ENCODE results near the gene HOXC9.

Gene HOXC9

GRCh38 chr12:53970451-53970850, 29.5 kb upstream of the HOXC9 start:
- Histone ChIP-seq H3K27ac (replicated peaks) (no peak overlapping the region), H3K27me3 (ENCODE audit: insufficient read depth, poor library complexity, severe bottlenecking) (peaks cover 98% of the 10 kb centered on the region), H3K4me3 (replicated peaks; ENCODE audit: insufficient read depth, low read length) (no peak overlapping the region)
- DNase-seq (ENCODE audit: low read depth in 1 of 2, low spot score in 1 of 2), result no peak
- TF ChIP-seq POLR2AphosphoS5 (IDR thresholded peaks at IDR 0.05; ENCODE audit: low read depth) (no peak), CTCF (IDR thresholded peaks at IDR 0.05; ENCODE audit: insufficient read depth, low read length) (no peak)

GRCh38 chr12:53971129-53971528, 28.8 kb upstream of the HOXC9 start:
- Histone ChIP-seq H3K4me3 (replicated peaks; ENCODE audit: insufficient read depth, low read length) (no peak overlapping the region), H3K27me3 (ENCODE audit: insufficient read depth, poor library complexity, severe bottlenecking) (peaks cover 96% of the 10 kb centered on the region), H3K27ac (replicated peaks) (no peak overlapping the region)
- no peak for TF ChIP-seq GABPA (IDR thresholded peaks at IDR 0.05; ENCODE audit: low read depth)
- no peak for DNase-seq (ENCODE audit: low read depth in 1 of 2, low spot score in 1 of 2)

- no peak for TF ChIP-seq SPI1 (IDR thresholded peaks at IDR 0.05; ENCODE audit: borderline replicate concordance, low read depth)
- no peak for TF ChIP-seq REST (IDR thresholded peaks at IDR 0.05; ENCODE audit: insufficient replicate concordance, low read depth)
- TF ChIP-seq GABPA (IDR thresholded peaks at IDR 0.05; ENCODE audit: low read depth), result no peak
- no peak for TF ChIP-seq CTCF (IDR thresholded peaks at IDR 0.05; ENCODE audit: insufficient read depth, low read length)
- TF ChIP-seq POLR2AphosphoS5 (IDR thresholded peaks at IDR 0.05; ENCODE audit: low read depth), result no peak
- DNase-seq (ENCODE audit: low read depth in 1 of 2, low spot score in 1 of 2), result no peak
- Histone ChIP-seq H3K27me3 (ENCODE audit: insufficient read depth, poor library complexity, severe bottlenecking) (peaks cover 94% of the 10 kb centered on the region), H3K4me3 (replicated peaks; ENCODE audit: insufficient read depth, low read length) (no peak overlapping the region), H3K27ac (replicated peaks) (no peak overlapping the region)
Observed at GRCh38 chr12:53971686-53972085, 28.3 kb upstream of the HOXC9 start.

- no peak for DNase-seq (ENCODE audit: low read depth in 1 of 2, low spot score in 1 of 2)
- Histone ChIP-seq H3K27me3 (ENCODE audit: insufficient read depth, poor library complexity, severe bottlenecking) (peaks cover 92% of the 10 kb centered on the region), H3K4me3 (replicated peaks; ENCODE audit: insufficient read depth, low read length) (no peak overlapping the region), H3K27ac (replicated peaks) (no peak overlapping the region)
- TF ChIP-seq CTCF (IDR thresholded peaks at IDR 0.05; ENCODE audit: insufficient read depth, low read length), result no peak
- TF ChIP-seq SPI1 (IDR thresholded peaks at IDR 0.05; ENCODE audit: borderline replicate concordance, low read depth), result no peak
- TF ChIP-seq POLR2AphosphoS5 (IDR thresholded peaks at IDR 0.05; ENCODE audit: low read depth), result no peak
- TF ChIP-seq REST (IDR thresholded peaks at IDR 0.05; ENCODE audit: insufficient replicate concordance, low read depth), result no peak
- TF ChIP-seq GABPA (IDR thresholded peaks at IDR 0.05; ENCODE audit: low read depth), result no peak
Observed at GRCh38 chr12:53972152-53972702, 27.7 kb upstream of the HOXC9 start.
